Measurements from ENCODE around the gene PKNOX2. TPM values are rescaled to one million over a fixed set of nuclear protein-coding genes. Genes with fewer than 3 reads are reported as not detected.

PKNOX2 gene
- total and polyA plus RNA-seq, 9 of the 15 experiments (the other 6 are each of a cell fraction or from before 2014, with no cell fraction given): not detected

DNA sequence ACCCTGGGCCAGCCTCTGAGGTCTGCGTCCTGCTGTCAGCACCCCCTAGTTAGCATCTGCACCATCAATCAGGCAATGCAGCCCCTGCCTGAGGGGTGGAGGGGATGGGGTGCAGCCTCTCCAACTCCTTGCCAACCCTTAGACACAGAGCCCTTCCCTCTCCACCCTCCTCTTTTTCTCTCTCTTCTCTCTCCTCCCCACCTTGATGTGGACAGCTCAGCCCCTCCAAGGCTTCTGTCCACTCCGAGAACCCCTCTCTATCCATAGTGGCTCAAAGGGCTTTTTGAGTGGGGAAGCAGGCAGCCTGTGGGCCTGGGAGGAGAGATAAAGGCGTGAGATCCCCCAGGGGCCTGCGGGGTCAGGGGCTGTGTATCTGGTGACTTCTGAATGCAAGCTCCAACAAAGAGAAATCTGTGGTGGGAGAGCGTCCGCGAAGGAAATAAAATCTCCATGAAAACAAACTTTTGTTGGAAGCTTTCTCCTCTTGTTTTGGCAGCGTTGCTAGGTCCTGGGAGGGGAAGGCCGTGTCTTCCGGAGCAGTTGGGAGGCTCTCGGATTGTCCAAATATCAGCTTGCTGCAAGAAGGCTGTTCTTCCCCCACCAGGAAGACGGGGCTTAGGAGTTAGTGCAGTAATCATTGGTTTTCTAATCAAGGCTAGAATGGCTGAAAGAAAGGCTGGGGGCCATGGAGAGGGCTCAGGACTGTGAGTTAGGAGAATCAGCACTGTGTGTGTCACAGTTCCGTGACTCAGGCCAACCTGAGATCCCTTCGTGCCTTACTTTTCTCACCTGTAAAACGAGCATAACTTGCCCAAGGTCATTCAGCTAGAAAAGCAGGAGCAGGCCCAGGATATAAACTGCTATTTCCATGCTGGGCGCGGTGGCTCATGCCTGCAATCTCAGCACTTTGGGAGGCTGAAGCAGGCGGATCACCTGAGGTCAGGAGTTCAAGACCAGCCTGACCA is 50.3 kb downstream of the PKNOX2 start:
- Histone ChIP-seq H2AFZ (ENCODE audit: low read depth, low read length) (no peak overlapping the region), H3K36me3 (ENCODE audit: control insufficient read depth, insufficient read depth, low read length) (no peaks in the 10 kb centered on the region), H3K9me1 (ENCODE audit: control insufficient read depth, insufficient read depth, low read length) (no peaks in the 10 kb centered on the region), H3K9ac (ENCODE audit: insufficient read depth in 1 of 2, low read depth in 2 of 2, low read length in 2 of 2) (no peak overlapping the region), H3K9me3 (replicated peaks; ENCODE audit: control insufficient read depth, insufficient read depth, low read depth, low read length) (no peaks in the 10 kb centered on the region), H3K4me1 (replicated peaks in 1 of 2; ENCODE audit: control insufficient read depth in 2 of 2, insufficient read depth in 2 of 2, low read length in 2 of 2) (no peaks in the 10 kb centered on the region), H3K4me3 (no peak overlapping the region), H3K27ac (ENCODE audit: extremely low read depth, low read depth, low read length) (no peak overlapping the region), H3K27me3 (ENCODE audit: control insufficient read depth in 2 of 2, insufficient read depth in 2 of 2, low read length in 2 of 2) (peaks cover 29 to 69% of the 10 kb centered on the region in 2 experiments), H3K79me2 (ENCODE audit: control insufficient read depth, insufficient read depth, low read length) (no peaks in the 10 kb centered on the region), H3K4me2 (ENCODE audit: insufficient read depth, low read length) (no peak overlapping the region), H4K20me1 (replicated peaks; ENCODE audit: control insufficient read depth, insufficient read depth, low read length) (no peaks in the 10 kb centered on the region)
- ATAC-seq: no peak
- intact Hi-C loops (cut with micrococcal nuclease): no loop called here
- POLR2A ChIA-PET: interaction anchor here (1.1 kb wide), 1 partner anchor 34 kb away, joined by 3 read pairs; no protein-coding TSS in a partner anchor
- no peak for FAIRE-seq
- TF ChIP-seq ZNF217 (CRISPR knock-in tag; IDR thresholded peaks at IDR 0.05) (no peak), HOXB6 (CRISPR knock-in tag; IDR thresholded peaks at IDR 0.05; ENCODE audit: borderline replicate concordance) (no peak), PTRF (tag; IDR thresholded peaks at IDR 0.05) (no peak), SP2 (IDR thresholded peaks at IDR 0.05; ENCODE audit: extremely low read depth, low read depth, low read length, poor library complexity, severe bottlenecking) (no peak), EHMT2 (IDR thresholded peaks at IDR 0.05) (no peak), ZNF3 (CRISPR knock-in tag; IDR thresholded peaks at IDR 0.05) (no peak), TARDBP (IDR thresholded peaks at IDR 0.05) (no peak), KHSRP (IDR thresholded peaks at IDR 0.05) (no peak)
- WGBS (ENCODE audit: insufficient coverage, low coverage, missing lambda C conversion rate): 2% methylated on average over 18 of the region's 18 CpGs
- in situ Hi-C loops (cut with MboI): loop anchor here (5.0 kb wide), 1 partner anchor 53 kb away; the partner anchor contains the start of gene PKNOX2
- CTCF ChIA-PET (ENCODE audit: low intra/inter-chr PET ratio): no interaction called here
- DNase-seq (ENCODE audit: extremely low read depth in 1 of 4, low spot score in 3 of 4): no peak
- no TSS peak for BruUV-seq (replicated peaks)
